C1 segment of cervical spinal cord (tissue), 14 donors: Measurements from ENCODE around the gene PSMB10.
A peak's percentile ranks its signal among the peaks of the same experiment; 100 is the strongest.
"Not testable (repeated sequence)": the region's sequence is repeated elsewhere in the genome, so short reads cannot be mapped to it uniquely, and the experiment has no call there.

Experiments used
- DNase-seq, 14 donors: peaks; one replicate each; lab custom pipeline; 2025; lab: John Stamatoyannopoulos, UW

The PSMB10 gene

GRCh38 chr16:67936124-67936879 is at the start of gene PSMB10:
TSS of gene PSMB10 (minus strand) at chr16:67936850. CDS start at chr16:67936749, 101 bp downstream.
- DNase-seq = peak in 10 of 14 donors; percentile 37 to 72 (median 56)

- no peak for DNase-seq
These were observed 45.5 kb upstream of the PSMB10 start for GRCh38 chr16:67982011-67982696.

- DNase-seq = no peak
These were observed 43.5 kb upstream of the PSMB10 start, which contains the start of gene DPEP3 for GRCh38 chr16:67979955-67980678. TSS of gene DPEP3 (minus strand) at chr16:67980499. CDS start at chr16:67980380, 119 bp downstream.

- no peak for DNase-seq
These were observed 41.0 kb upstream of the PSMB10 start for GRCh38 chr16:67977469-67978227.

GRCh38 chr16:67977005-67977404 is 40.4 kb upstream of the PSMB10 start:
- no peak for DNase-seq

- DNase-seq = no peak
These were observed 39.6 kb upstream of the PSMB10 start for GRCh38 chr16:67976205-67976604.

- DNase-seq = no peak
These were observed 38.9 kb upstream of the PSMB10 start for GRCh38 chr16:67975321-67976105.

- DNase-seq = not testable (repeated sequence)
These were observed 35.6 kb upstream of the PSMB10 start for GRCh38 chr16:67972285-67972684.

GRCh38 chr16:67971111-67971510 is 34.5 kb upstream of the PSMB10 start:
- DNase-seq = no peak

GRCh38 chr16:67969254-67970039 is 32.8 kb upstream of the PSMB10 start:
- no peak for DNase-seq

GRCh38 chr16:67968400-67969253 is 32.0 kb upstream of the PSMB10 start, which contains the start of gene SLC12A4:
TSS of gene SLC12A4 (minus strand) at chr16:67968637. CDS start at chr16:67968553, 84 bp downstream.
- DNase-seq = peak in 11 of 14 donors; percentile 10 to 77 (median 47)

- peak in 2 of 14 donors; percentile 59 to 66 for DNase-seq
These were observed 31.3 kb upstream of the PSMB10 start for GRCh38 chr16:67967958-67968399.

GRCh38 chr16:67967183-67967957 is 30.7 kb upstream of the PSMB10 start:
- DNase-seq = no peak

GRCh38 chr16:67966549-67967182 is 30.0 kb upstream of the PSMB10 start:
- no peak for DNase-seq

- DNase-seq = no peak
These were observed 29.3 kb upstream of the PSMB10 start for GRCh38 chr16:67965668-67966548.

- no peak for DNase-seq
These were observed 28.0 kb upstream of the PSMB10 start for GRCh38 chr16:67964477-67965131.
